NCI-H2171 (cell line): ENCODE results near the gene TACC3.

Source experiments
- DNase-seq: peaks from one replicate; lab custom pipeline; 2025; lab: John Stamatoyannopoulos, UW

The TACC3 gene

DNA sequence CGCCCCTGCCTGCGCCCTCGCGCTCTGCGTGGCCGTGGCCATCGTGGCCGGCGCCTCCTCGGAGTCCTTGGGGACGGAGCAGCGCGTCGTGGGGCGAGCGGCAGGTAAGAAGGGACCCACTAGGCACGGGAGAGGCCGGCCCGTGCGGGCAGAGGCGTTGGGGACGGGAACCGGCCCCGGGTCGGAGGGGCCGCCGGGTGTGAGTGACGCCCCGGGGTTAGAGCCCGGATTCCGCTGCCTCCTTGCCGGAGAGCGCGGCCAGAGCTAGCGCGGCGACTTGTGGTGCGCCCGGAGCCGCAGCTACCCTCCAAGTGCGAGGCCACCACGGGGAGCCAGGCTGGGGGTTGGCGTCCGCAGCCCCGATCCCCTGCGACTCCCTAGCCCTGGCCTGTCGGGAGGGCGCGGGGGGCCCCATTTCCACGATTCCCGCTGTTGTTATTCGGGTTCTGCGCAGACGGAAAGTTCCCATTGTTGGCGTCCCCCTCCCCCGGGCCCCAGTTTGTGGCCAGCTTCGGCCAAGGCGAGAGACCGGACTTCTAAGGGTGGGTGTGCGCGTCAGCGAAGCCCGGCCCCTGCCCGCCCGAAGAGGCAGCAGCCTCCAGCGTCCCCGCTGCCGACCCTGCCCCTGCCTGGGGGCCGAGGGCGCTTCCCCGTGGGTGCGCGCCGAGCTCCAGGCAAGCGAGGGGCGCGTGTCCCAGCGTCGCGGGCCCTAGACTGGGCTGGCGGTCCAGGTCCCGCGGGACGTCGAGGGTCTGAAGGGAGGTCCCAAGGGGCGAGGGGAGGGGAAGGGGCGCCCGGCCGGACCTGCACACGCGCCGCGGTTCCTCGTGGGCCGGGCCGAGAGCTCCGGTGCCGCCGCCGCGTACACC lies 72.9 kb downstream of the TACC3 start:
- DNase-seq = no peak
